Fibroblast of lung (primary cell): Measurements from ENCODE around the gene MOBP. TPM values are rescaled to one million over a fixed set of nuclear protein-coding genes. Genes with fewer than 3 reads are reported as not detected.

Experiments used
- DNase-seq, 2 donors: peaks; one replicate each; pipeline versions ENCODE4 v3.0.0 to v3.0.0-alpha.2; 2010; ENCODE audit warnings: low read depth in 2 of 2
- H2AFZ ChIP-seq: 2 replicates; pipeline ENCODE4 v1.5.1; 2012; ENCODE audit warnings: low read length, control low read depth, inconsistent platforms
- H3K27ac ChIP-seq: 2 replicates; pipeline ENCODE4 v1.5.1; 2011; ENCODE audit warnings: low read length, control low read depth; ENCODE audit not compliant: insufficient read depth
- H3K27me3 ChIP-seq: 2 replicates; pipeline ENCODE4 v1.5.1; 2011; ENCODE audit warnings: mild to moderate bottlenecking, low read length; ENCODE audit not compliant: control insufficient read depth, insufficient read depth
- H3K36me3 ChIP-seq: 2 replicates; pipeline ENCODE4 v1.5.1; 2011; ENCODE audit warnings: low read length; ENCODE audit not compliant: control insufficient read depth, insufficient read depth
- H3K4me1 ChIP-seq: 2 replicates; pipeline ENCODE4 v1.5.1; 2011; ENCODE audit warnings: low read length; ENCODE audit not compliant: control insufficient read depth, insufficient read depth; ENCODE audit errors: extremely low read depth
- H3K4me2 ChIP-seq: 2 replicates; pipeline ENCODE4 v1.5.1; 2011; ENCODE audit warnings: low read length, control low read depth; ENCODE audit not compliant: insufficient read depth; ENCODE audit errors: extremely low read depth
- H3K4me3 ChIP-seq, 4 experiments: fragments of 200-600 bp in 1 of 4; sonication (generic) in 1 of 4; replicated peaks in 1 of 4; 2 replicates each; pipeline ENCODE4 v1.5.1; 2011 to 2016; ENCODE audit warnings: low read length in 4 of 4, low read depth in 3 of 4, mild to moderate bottlenecking in 3 of 4, control low read depth in 2 of 4, inconsistent platforms in 1 of 4, mixed read lengths in 1 of 4; ENCODE audit not compliant: insufficient read depth in 1 of 4; ENCODE audit errors: control extremely low read depth in 1 of 4
- H3K79me2 ChIP-seq: 2 replicates; pipeline ENCODE4 v1.5.1; 2012; ENCODE audit warnings: mild to moderate bottlenecking, low read length, inconsistent platforms; ENCODE audit not compliant: control insufficient read depth, insufficient read depth
- H3K9ac ChIP-seq: 2 replicates; pipeline ENCODE4 v1.5.1; 2011; ENCODE audit warnings: mild to moderate bottlenecking, low read length, control low read depth; ENCODE audit not compliant: insufficient read depth
- H3K9me3 ChIP-seq: 2 replicates; pipeline ENCODE4 v1.5.1; 2012; ENCODE audit warnings: low read depth, low read length; ENCODE audit not compliant: control insufficient read depth, insufficient read depth
- H4K20me1 ChIP-seq: 2 replicates; pipeline ENCODE4 v1.5.1; 2011; ENCODE audit warnings: low read length; ENCODE audit not compliant: control insufficient read depth, insufficient read depth; ENCODE audit errors: extremely low read depth
- EZH2 ChIP-seq: IDR thresholded peaks from 2 replicates; pipeline ENCODE4 v1.5.1; 2012; ENCODE audit warnings: low read length, control low read depth, mild to moderate bottlenecking; ENCODE audit errors: missing control alignments
- polyA plus RNA-seq, 2 donors: library from polyadenylated mRNA; depleted of rRNA in 1 of 2; stranded (reverse) in 1 of 2; unstranded in 1 of 2; fragments of >200 nt; gene quantifications; 2 replicates each; pipeline ENCODE4 v1.2.1, GENCODE V29; 2011 to 2012; ENCODE audit warnings: missing spikeins in 1 of 2
- total RNA-seq: library from RNA; depleted of rRNA; stranded (reverse); fragments of >200 nt; gene quantifications from 2 replicates; pipeline ENCODE4 v1.2.1, GENCODE V29; 2014
- TF ChIP-seq, protein P1 (sequence below), 2 donors: IDR thresholded peaks in 1 of 2; conservative IDR thresholded peaks in 1 of 2; 1 replicate in 1 of 2; 2 replicates in 1 of 2; pipeline ENCODE4 v1.5.1; 2011 to 2012; ENCODE audit warnings: low read length in 2 of 2, control low read depth in 1 of 2, inconsistent platforms in 1 of 2, low read depth in 1 of 2, mild to moderate bottlenecking in 1 of 2

Gene MOBP
- total and polyA plus RNA-seq, 2 donors (not counting 1 experiment from before 2014, with no cell fraction given), result not detected

DNA sequence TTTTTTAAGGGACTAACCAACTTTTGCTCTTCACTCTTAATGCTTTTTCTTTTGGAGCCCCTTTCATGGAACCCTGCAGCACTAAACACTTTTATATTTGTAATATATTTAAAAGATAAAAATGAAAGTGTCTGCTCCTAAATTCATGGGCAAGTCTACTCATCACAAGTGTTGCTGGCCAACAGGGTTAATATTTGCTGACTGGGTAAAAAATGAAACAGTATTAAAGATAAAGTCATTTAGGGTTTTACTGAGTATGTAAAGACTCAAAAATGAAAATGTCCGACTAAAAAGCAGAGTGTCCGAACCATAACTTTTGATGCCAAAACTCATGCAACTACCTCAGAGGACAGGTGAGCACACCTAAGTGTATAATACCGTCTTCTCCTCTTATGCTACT is 54.0 kb downstream of the MOBP start:
- no peak overlapping the region for H2AFZ ChIP-seq
- no peaks in the 10 kb centered on the region for H3K4me1 ChIP-seq
- H3K27ac ChIP-seq, result no peak overlapping the region
- H3K4me3 ChIP-seq, result no peak overlapping the region
- no peak for TF ChIP-seq EZH2
- TF ChIP-seq, protein P1, sequence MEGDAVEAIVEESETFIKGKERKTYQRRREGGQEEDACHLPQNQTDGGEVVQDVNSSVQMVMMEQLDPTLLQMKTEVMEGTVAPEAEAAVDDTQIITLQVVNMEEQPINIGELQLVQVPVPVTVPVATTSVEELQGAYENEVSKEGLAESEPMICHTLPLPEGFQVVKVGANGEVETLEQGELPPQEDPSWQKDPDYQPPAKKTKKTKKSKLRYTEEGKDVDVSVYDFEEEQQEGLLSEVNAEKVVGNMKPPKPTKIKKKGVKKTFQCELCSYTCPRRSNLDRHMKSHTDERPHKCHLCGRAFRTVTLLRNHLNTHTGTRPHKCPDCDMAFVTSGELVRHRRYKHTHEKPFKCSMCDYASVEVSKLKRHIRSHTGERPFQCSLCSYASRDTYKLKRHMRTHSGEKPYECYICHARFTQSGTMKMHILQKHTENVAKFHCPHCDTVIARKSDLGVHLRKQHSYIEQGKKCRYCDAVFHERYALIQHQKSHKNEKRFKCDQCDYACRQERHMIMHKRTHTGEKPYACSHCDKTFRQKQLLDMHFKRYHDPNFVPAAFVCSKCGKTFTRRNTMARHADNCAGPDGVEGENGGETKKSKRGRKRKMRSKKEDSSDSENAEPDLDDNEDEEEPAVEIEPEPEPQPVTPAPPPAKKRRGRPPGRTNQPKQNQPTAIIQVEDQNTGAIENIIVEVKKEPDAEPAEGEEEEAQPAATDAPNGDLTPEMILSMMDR (conservative IDR thresholded peaks at IDR 0.05 in 1 of 2, IDR thresholded peaks at IDR 0.05 in 1 of 2; ENCODE audit: low read depth in 1 of 2, low read length in 2 of 2), result no peak
- no peaks in the 10 kb centered on the region for H3K9me3 ChIP-seq
- no peaks in the 10 kb centered on the region for H3K27me3 ChIP-seq
- no peaks in the 10 kb centered on the region for H3K36me3 ChIP-seq
- H3K79me2 ChIP-seq, result no peaks in the 10 kb centered on the region
- no peaks in the 10 kb centered on the region for H4K20me1 ChIP-seq
- H3K9ac ChIP-seq, result no peak overlapping the region
- H3K4me2 ChIP-seq, result no peak overlapping the region
- DNase-seq, result no peak

DNA sequence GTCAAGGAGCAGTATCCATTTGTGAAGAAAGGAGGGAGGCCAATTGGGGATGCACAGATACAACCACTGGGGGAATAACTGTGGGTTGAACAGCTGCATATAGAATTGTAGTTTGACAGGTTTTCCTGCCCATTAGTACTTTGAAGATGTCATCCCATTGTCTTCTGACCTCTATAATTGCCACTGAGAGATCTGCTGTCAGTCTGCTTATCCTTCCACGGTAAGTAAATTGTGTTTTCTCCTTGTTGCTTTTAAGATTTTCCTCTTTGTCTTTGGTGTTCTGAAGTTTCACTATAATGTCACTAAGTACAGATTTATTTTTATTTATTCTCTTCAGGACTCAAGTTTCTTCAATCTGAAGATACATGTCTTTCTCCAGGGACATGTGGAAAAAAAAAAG is 56.6 kb downstream of the MOBP start:
- H3K4me2 ChIP-seq, result no peak overlapping the region
- no peaks in the 10 kb centered on the region for H4K20me1 ChIP-seq
- H3K36me3 ChIP-seq, result no peaks in the 10 kb centered on the region
- no peak overlapping the region for H3K9ac ChIP-seq
- no peak overlapping the region for H3K4me3 ChIP-seq
- no peak for DNase-seq
- TF ChIP-seq, protein P1 (conservative IDR thresholded peaks at IDR 0.05 in 1 of 2, IDR thresholded peaks at IDR 0.05 in 1 of 2; ENCODE audit: low read depth in 1 of 2, low read length in 2 of 2), result no peak
- TF ChIP-seq EZH2, result no peak
- no peaks in the 10 kb centered on the region for H3K79me2 ChIP-seq
- no peaks in the 10 kb centered on the region for H3K27me3 ChIP-seq
- no peak overlapping the region for H2AFZ ChIP-seq
- no peaks in the 10 kb centered on the region for H3K9me3 ChIP-seq
- no peak overlapping the region for H3K27ac ChIP-seq
- no peaks in the 10 kb centered on the region for H3K4me1 ChIP-seq

DNA sequence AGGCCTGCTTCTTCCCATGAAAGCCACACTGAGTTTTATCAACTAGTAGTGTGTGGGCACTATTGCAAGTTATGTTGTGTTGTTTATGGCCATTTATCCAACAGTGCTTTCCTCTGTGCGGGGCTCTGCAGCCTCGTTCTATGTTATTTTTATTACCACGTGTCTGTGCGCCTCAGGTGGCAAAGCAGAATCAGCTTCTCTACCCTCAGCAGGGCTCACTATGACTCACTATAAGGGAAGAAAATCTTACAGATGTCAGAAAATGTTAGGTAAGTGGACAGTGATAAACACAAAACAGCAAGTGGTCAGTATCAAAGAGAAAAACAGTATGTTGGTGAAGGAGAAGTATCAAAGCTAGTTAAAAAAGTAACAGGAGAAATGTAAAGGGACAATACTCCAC is 61.4 kb downstream of the MOBP start:
- Histone ChIP-seq H3K9ac (no peak overlapping the region), H3K27me3 (no peaks in the 10 kb centered on the region), H4K20me1 (no peaks in the 10 kb centered on the region), H3K4me1 (no peaks in the 10 kb centered on the region), H3K4me3 (no peak overlapping the region), H3K36me3 (no peaks in the 10 kb centered on the region), H2AFZ (no peak overlapping the region), H3K9me3 (no peaks in the 10 kb centered on the region), H3K4me2 (no peak overlapping the region), H3K27ac (no peak overlapping the region), H3K79me2 (no peaks in the 10 kb centered on the region)
- no peak for DNase-seq
- TF ChIP-seq, protein P1 (conservative IDR thresholded peaks at IDR 0.05 in 1 of 2, IDR thresholded peaks at IDR 0.05 in 1 of 2; ENCODE audit: low read depth in 1 of 2, low read length in 2 of 2), result no peak
- TF ChIP-seq EZH2, result no peak
